GM23338 (cell line): ENCODE measurements around the gene RBPJ. TPM values are rescaled to one million over a fixed set of nuclear protein-coding genes. Genes with fewer than 3 reads are reported as not detected.

Experiments used
- ATAC-seq: fragments of 200-7000 bp; cut with Tn5 transposase; 3 replicates; pipeline ENCODE4 v1.9.1; 2020
- DNase-seq: peaks from one replicate; pipeline ENCODE4 v3.0.0-alpha.2; 2015; ENCODE audit warnings: low spot score
- H2AFZ ChIP-seq: fragments of 200-600 bp; sonication (generic); 2 replicates; pipeline ENCODE4 v1.8.0; 2016; ENCODE audit warnings: antibody characterized with exemption, mild to moderate bottlenecking, moderate library complexity
- H3F3A ChIP-seq: fragments of 200-600 bp; sonication (generic); replicated peaks from 2 replicates; pipeline ENCODE4 v1.8.0; 2017; ENCODE audit warnings: antibody characterized with exemption, mixed run types, low read depth
- H3K27ac ChIP-seq: fragments of 200-600 bp; sonication (generic); 2 replicates; pipeline ENCODE4 v1.6.1; 2016; ENCODE audit warnings: low read depth
- H3K27me3 ChIP-seq: fragments of 200-600 bp; sonication (generic); 2 replicates; pipeline ENCODE4 v1.8.0; 2016; ENCODE audit warnings: mild to moderate bottlenecking, mixed run types, moderate library complexity; ENCODE audit not compliant: insufficient read depth
- H3K36me3 ChIP-seq: fragments of 200-600 bp; sonication (generic); 2 replicates; pipeline ENCODE4 v1.8.0; 2016; ENCODE audit warnings: mild to moderate bottlenecking; ENCODE audit not compliant: insufficient read depth
- H3K4me1 ChIP-seq: fragments of 200-600 bp; sonication (generic); 2 replicates; pipeline ENCODE4 v1.8.0; 2016; ENCODE audit warnings: mild to moderate bottlenecking, moderate library complexity; ENCODE audit not compliant: insufficient read depth
- H3K4me2 ChIP-seq: fragments of 200-600 bp; sonication (generic); 2 replicates; pipeline ENCODE4 v1.7.1; 2017; ENCODE audit warnings: mixed run types
- H3K4me3 ChIP-seq: fragments of 200-600 bp; sonication (generic); 2 replicates; pipeline ENCODE4 v1.6.1; 2016; ENCODE audit warnings: mixed run types
- H3K79me2 ChIP-seq: fragments of 200-600 bp; sonication (generic); replicated peaks from 2 replicates; pipeline ENCODE4 v1.8.0; 2017; ENCODE audit warnings: mild to moderate bottlenecking; ENCODE audit not compliant: insufficient read depth
- H3K9me2 ChIP-seq: fragments of 200-600 bp; sonication (generic); 2 replicates; pipeline ENCODE4 v1.8.0; 2017; ENCODE audit not compliant: insufficient read depth
- H4K20me1 ChIP-seq: fragments of 200-600 bp; sonication (generic); replicated peaks from 2 replicates; pipeline ENCODE4 v1.8.0; 2017; ENCODE audit warnings: mild to moderate bottlenecking; ENCODE audit not compliant: insufficient read depth
- H3K27ac Mint-ChIP-seq: 2 replicates; pipeline ENCODE4 v1.8.0; 2020; ENCODE audit warnings: inconsistent platforms, mild to moderate bottlenecking, moderate library complexity, mixed read lengths
- H3K27me3 Mint-ChIP-seq: 3 replicates; pipeline ENCODE4 v1.8.0; 2022; ENCODE audit warnings: low read depth, mild to moderate bottlenecking, moderate library complexity, mixed read lengths, inconsistent platforms; ENCODE audit not compliant: insufficient read depth, poor library complexity
- H3K36me3 Mint-ChIP-seq: 3 replicates; pipeline ENCODE4 v1.8.0; 2021; ENCODE audit warnings: low read depth, mild to moderate bottlenecking, inconsistent platforms, moderate library complexity, mixed read lengths
- H3K4me1 Mint-ChIP-seq: 3 replicates; pipeline ENCODE4 v1.8.0; 2020; ENCODE audit warnings: mild to moderate bottlenecking, inconsistent platforms, mixed read lengths
- H3K4me3 Mint-ChIP-seq: 3 replicates; pipeline ENCODE4 v1.8.0; 2021; ENCODE audit warnings: moderate library complexity, mild to moderate bottlenecking, inconsistent platforms, mixed read lengths
- H3K9me3 Mint-ChIP-seq: 3 replicates; pipeline ENCODE4 v1.8.0; 2020; ENCODE audit warnings: moderate library complexity, mild to moderate bottlenecking, inconsistent platforms, mixed read lengths
- EZH2phosphoT487 ChIP-seq: fragments of 200-600 bp; sonication (generic); IDR thresholded peaks from one replicate; pipeline ENCODE4 v1.8.1; 2018; ENCODE audit warnings: antibody characterized with exemption; ENCODE audit not compliant: unreplicated experiment
- polyA plus RNA-seq: library from polyadenylated mRNA; unstranded; fragments of >200 nt; fragmentation: Nextera tagmentation; extraction: Ambion mirVana; gene quantifications from 2 replicates; pipeline ENCODE4 v1.2.1, GENCODE V29; 2016
- total RNA-seq: library from RNA; depleted of rRNA; stranded (reverse); fragments of >200 nt; shearing (Covaris generic); gene quantifications from 2 replicates; pipeline ENCODE4 v1.2.3, GENCODE V29; 2014
- TF ChIP-seq, protein P1 (sequence below), 2 experiments: fragments of 200-600 bp in 1 of 2; sonication (generic) in 1 of 2; conservative IDR thresholded peaks; 2 replicates each; pipeline versions ENCODE4 v1.5.1 to v1.6.1; 2016 to 2017; ENCODE audit warnings: antibody characterized with exemption in 2 of 2, low read depth in 2 of 2, mild to moderate bottlenecking in 2 of 2, moderate library complexity in 1 of 2
- TF ChIP-seq, protein P2 (sequence below): IDR thresholded peaks from 2 replicates; pipeline ENCODE4 v1.6.1; 2016; ENCODE audit warnings: antibody characterized with exemption

Gene RBPJ
- total and polyA plus RNA-seq, 2 experiments from 2014 or later: 212 to 457 TPM

DNA sequence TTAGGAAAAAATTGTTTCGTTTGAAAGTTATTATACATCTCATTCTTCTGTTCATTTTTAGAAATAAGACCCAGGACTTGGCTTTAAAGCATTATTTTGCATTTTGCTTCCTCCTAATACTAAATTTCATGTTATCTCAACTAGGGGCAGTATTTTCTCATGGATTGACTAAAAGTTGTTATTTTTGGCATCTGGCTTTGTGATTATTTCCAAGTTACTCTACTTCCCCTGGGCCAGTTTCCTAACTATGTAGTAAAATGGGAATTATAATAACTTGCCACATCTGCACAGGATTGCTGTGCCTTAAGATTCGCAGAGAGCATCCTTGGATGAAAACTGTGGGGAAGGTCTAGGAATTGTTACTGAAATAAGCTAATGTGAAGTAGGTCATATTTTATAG is 3.0 kb downstream of the RBPJ start:
- Mint-ChIP-seq H3K27ac (peak overlapping the region; percentile 41), H3K27me3 (peaks cover 10% of the 10 kb centered on the region), H3K4me3 (peak overlapping the region; percentile 97), H3K4me1 (peaks cover 36% of the 10 kb centered on the region), H3K9me3 (no peaks in the 10 kb centered on the region; the same call in 2 of the 3 replicates), H3K36me3 (no peaks in the 10 kb centered on the region; the same call in 1 of the 3 replicates)
- DNase-seq: no peak
- Histone ChIP-seq H2AFZ (no peak overlapping the region), H3K27ac (no peak overlapping the region), H3K79me2 (peaks cover 76% of the 10 kb centered on the region), H3K27me3 (no peaks in the 10 kb centered on the region), H3K4me1 (peaks cover 60% of the 10 kb centered on the region), H3K9me2 (no peaks in the 10 kb centered on the region), H3K4me2 (peak overlapping the region; percentile 81), H3K36me3 (no peaks in the 10 kb centered on the region), H4K20me1 (peaks cover 54% of the 10 kb centered on the region), H3K4me3 (peak overlapping the region; percentile 94), H3F3A (peaks cover 12% of the 10 kb centered on the region)
- ATAC-seq: no peak
- TF ChIP-seq, protein P1, sequence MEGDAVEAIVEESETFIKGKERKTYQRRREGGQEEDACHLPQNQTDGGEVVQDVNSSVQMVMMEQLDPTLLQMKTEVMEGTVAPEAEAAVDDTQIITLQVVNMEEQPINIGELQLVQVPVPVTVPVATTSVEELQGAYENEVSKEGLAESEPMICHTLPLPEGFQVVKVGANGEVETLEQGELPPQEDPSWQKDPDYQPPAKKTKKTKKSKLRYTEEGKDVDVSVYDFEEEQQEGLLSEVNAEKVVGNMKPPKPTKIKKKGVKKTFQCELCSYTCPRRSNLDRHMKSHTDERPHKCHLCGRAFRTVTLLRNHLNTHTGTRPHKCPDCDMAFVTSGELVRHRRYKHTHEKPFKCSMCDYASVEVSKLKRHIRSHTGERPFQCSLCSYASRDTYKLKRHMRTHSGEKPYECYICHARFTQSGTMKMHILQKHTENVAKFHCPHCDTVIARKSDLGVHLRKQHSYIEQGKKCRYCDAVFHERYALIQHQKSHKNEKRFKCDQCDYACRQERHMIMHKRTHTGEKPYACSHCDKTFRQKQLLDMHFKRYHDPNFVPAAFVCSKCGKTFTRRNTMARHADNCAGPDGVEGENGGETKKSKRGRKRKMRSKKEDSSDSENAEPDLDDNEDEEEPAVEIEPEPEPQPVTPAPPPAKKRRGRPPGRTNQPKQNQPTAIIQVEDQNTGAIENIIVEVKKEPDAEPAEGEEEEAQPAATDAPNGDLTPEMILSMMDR (conservative IDR thresholded peaks at IDR 0.05; ENCODE audit: low read depth in 2 of 2): peak in 1 of 2 experiments; percentile 25; a peak in 2 of 4 replicates
- TF ChIP-seq EZH2phosphoT487: no peak

DNA sequence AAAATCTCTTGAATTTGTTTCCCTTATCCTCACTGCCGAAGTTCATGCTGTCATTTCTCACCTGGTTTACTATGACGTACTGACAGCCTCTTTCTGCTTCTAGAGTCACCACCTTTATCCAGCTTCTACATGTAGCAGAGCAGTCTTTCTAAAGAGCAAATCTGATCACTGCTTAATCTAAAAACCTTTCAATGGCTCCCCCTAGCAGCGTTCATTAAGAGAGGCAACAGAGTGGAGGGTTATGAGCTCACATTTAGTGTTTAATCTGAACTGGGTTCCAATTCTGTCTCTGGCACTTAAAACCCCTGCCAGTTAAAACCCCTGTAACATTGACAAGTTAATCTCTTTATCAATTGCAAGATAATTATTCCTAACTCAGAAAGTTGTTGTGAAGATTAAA is 4.4 kb downstream of the RBPJ start:
- no peaks in the 10 kb centered on the region for H3K36me3 ChIP-seq
- peak; percentile 4; the same call in 1 of the 3 replicates for ATAC-seq
- no peaks in the 10 kb centered on the region for H3K9me2 ChIP-seq
- Mint-ChIP-seq H3K36me3 (no peaks in the 10 kb centered on the region; the same call in 2 of the 3 replicates), H3K9me3 (no peaks in the 10 kb centered on the region), H3K27me3 (peaks cover 4% of the 10 kb centered on the region), H3K4me1 (peaks cover 43% of the 10 kb centered on the region), H3K4me3 (peak overlapping the region; percentile 8; the same call in 1 of the 3 replicates), H3K27ac (no peak overlapping the region)
- peak overlapping the region; percentile 31 for H3K4me3 ChIP-seq
- H4K20me1 ChIP-seq: peaks cover 54% of the 10 kb centered on the region
- TF ChIP-seq, protein P1 (conservative IDR thresholded peaks at IDR 0.05; ENCODE audit: low read depth in 2 of 2): peak; percentile 60 to 64
- TF ChIP-seq, protein P2, sequence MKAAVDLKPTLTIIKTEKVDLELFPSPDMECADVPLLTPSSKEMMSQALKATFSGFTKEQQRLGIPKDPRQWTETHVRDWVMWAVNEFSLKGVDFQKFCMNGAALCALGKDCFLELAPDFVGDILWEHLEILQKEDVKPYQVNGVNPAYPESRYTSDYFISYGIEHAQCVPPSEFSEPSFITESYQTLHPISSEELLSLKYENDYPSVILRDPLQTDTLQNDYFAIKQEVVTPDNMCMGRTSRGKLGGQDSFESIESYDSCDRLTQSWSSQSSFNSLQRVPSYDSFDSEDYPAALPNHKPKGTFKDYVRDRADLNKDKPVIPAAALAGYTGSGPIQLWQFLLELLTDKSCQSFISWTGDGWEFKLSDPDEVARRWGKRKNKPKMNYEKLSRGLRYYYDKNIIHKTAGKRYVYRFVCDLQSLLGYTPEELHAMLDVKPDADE: no peak
- peak; percentile 70 for DNase-seq
- H3F3A ChIP-seq: peaks cover 7% of the 10 kb centered on the region
- no peaks in the 10 kb centered on the region for H3K27me3 ChIP-seq
- peak overlapping the region; percentile 81 for H3K4me2 ChIP-seq
- H3K4me1 ChIP-seq: peaks cover 67% of the 10 kb centered on the region
- H3K79me2 ChIP-seq: peaks cover 90% of the 10 kb centered on the region
- H2AFZ ChIP-seq: no peak overlapping the region
- H3K27ac ChIP-seq: no peak overlapping the region
